ENCODE measurements around the gene ABCA1. TPM values are rescaled to one million over a fixed set of nuclear protein-coding genes. Genes with fewer than 3 reads are reported as not detected.

ABCA1 gene
- total RNA-seq, 2 donors from 2014 or later, result 11.2 to 17.8 TPM

- TF ChIP-seq CTCF (IDR thresholded peaks at IDR 0.05), result no peak
- no peak for DNase-seq
- Histone ChIP-seq H3K27ac (no peak overlapping the region), H3K4me3 (no peak overlapping the region), H3K9ac (ENCODE audit: low read depth in 2 of 2, low read length in 2 of 2) (no peak overlapping the region), H3K36me3 (no peaks in the 10 kb centered on the region), H3K27me3 (no peaks in the 10 kb centered on the region), H3K4me1 (no peaks in the 10 kb centered on the region), H3K9me3 (no peaks in the 10 kb centered on the region)
- intact Hi-C loops (cut with DNase I), result no loop called here
Measured at GRCh38 chr9:104974053-104974962, 46.4 kb upstream of the ABCA1 start.

GRCh38 chr9:104972242-104972866 lies 44.4 kb upstream of the ABCA1 start:
- no peak for DNase-seq
- TF ChIP-seq CTCF (IDR thresholded peaks at IDR 0.05), result no peak
- no peaks in the 10 kb centered on the region for H3K27me3 ChIP-seq
- intact Hi-C loops (cut with DNase I), result no loop called here
- H3K36me3 ChIP-seq, result no peaks in the 10 kb centered on the region
- no peak overlapping the region for H3K4me3 ChIP-seq
- no peaks in the 10 kb centered on the region for H3K9me3 ChIP-seq
- H3K4me1 ChIP-seq, result no peaks in the 10 kb centered on the region
- no peak overlapping the region for H3K27ac ChIP-seq
- H3K9ac ChIP-seq (ENCODE audit: low read depth in 2 of 2, low read length in 2 of 2), result no peak overlapping the region

- Histone ChIP-seq H3K9me3 (no peaks in the 10 kb centered on the region), H3K4me1 (no peaks in the 10 kb centered on the region), H3K4me3 (no peak overlapping the region), H3K27ac (no peak overlapping the region), H3K9ac (ENCODE audit: low read depth in 2 of 2, low read length in 2 of 2) (no peak overlapping the region), H3K27me3 (no peaks in the 10 kb centered on the region), H3K36me3 (no peaks in the 10 kb centered on the region)
- intact Hi-C loops (cut with DNase I), result no loop called here
- TF ChIP-seq CTCF (IDR thresholded peaks at IDR 0.05), result no peak
- DNase-seq, result no peak
Measured at GRCh38 chr9:104971511-104971910, 43.6 kb upstream of the ABCA1 start.

- Histone ChIP-seq H3K9ac (ENCODE audit: low read depth in 2 of 2, low read length in 2 of 2) (no peak overlapping the region), H3K27me3 (no peaks in the 10 kb centered on the region), H3K4me1 (no peaks in the 10 kb centered on the region), H3K36me3 (no peaks in the 10 kb centered on the region), H3K9me3 (no peaks in the 10 kb centered on the region), H3K27ac (no peak overlapping the region), H3K4me3 (no peak overlapping the region)
- no peak for TF ChIP-seq CTCF (IDR thresholded peaks at IDR 0.05)
- no peak for DNase-seq
- intact Hi-C loops (cut with DNase I), result no loop called here
Measured at GRCh38 chr9:104970271-104970987, 42.5 kb upstream of the ABCA1 start.

- Histone ChIP-seq H3K9ac (ENCODE audit: low read depth in 2 of 2, low read length in 2 of 2) (no peak overlapping the region), H3K4me3 (no peak overlapping the region), H3K4me1 (no peaks in the 10 kb centered on the region), H3K36me3 (no peaks in the 10 kb centered on the region), H3K27me3 (no peaks in the 10 kb centered on the region), H3K9me3 (no peaks in the 10 kb centered on the region), H3K27ac (peak overlapping the region; percentile 69)
- DNase-seq, result no peak
- intact Hi-C loops (cut with DNase I), result loop anchor here (5.0 kb wide), 1 partner anchor 42 kb away; the partner anchor contains the start of gene ABCA1
- TF ChIP-seq CTCF (IDR thresholded peaks at IDR 0.05), result no peak
Measured at GRCh38 chr9:104969116-104969515, 41.2 kb upstream of the ABCA1 start.

Measured in colonic mucosa (tissue), 4 donors.